ENCODE data around the gene EVA1C. TPM values are rescaled to one million over a fixed set of nuclear protein-coding genes. Genes with fewer than 3 reads are reported as not detected.
A peak's percentile ranks its signal among the peaks of the same experiment; 100 is the strongest.
"Not testable (repeated sequence)": the region's sequence is repeated elsewhere in the genome, so short reads cannot be mapped to it uniquely, and the experiment has no call there.

Gene EVA1C
- total RNA-seq, 6 donors from 2014 or later: 40.2 to 75.6 (median 55.7) TPM

- H3K9me3 ChIP-seq: no peaks in the 10 kb centered on the region
- H3K27ac ChIP-seq: no peak overlapping the region
- DNase-seq: no peak
- TF ChIP-seq CTCF (IDR thresholded peaks at IDR 0.05) (no peak), POLR2A (IDR thresholded peaks at IDR 0.05) (no peak), POLR2AphosphoS5 (IDR thresholded peaks at IDR 0.05) (no peak), EP300 (IDR thresholded peaks at IDR 0.05) (no peak)
- H3K4me1 ChIP-seq: no peaks in the 10 kb centered on the region
- no peak for ATAC-seq (ENCODE audit: low FRiP score in 2 of 2)
- no peak overlapping the region for H3K4me3 ChIP-seq
- H3K27me3 ChIP-seq: no peaks in the 10 kb centered on the region
- H3K36me3 ChIP-seq: no peaks in the 10 kb centered on the region
- 96 to 97% methylated on average over 3 of the region's 3 CpGs for WGBS, 2 donors
Measured at GRCh38 chr21:32537569-32537881, 125.0 kb downstream of the EVA1C start.

GRCh38 chr21:32538147-32538792, 125.8 kb downstream of the EVA1C start:
- ATAC-seq (ENCODE audit: low FRiP score in 2 of 2) (no peak), DNase-seq (no peak)
- 83 to 85% methylated on average over 11 of the region's 11 CpGs for WGBS, 2 donors

GRCh38 chr21:32539378-32539777, 126.9 kb downstream of the EVA1C start:
- Histone ChIP-seq H3K4me1 (no peaks in the 10 kb centered on the region), H3K27ac (no peak overlapping the region), H3K9me3 (no peaks in the 10 kb centered on the region), H3K27me3 (no peaks in the 10 kb centered on the region), H3K36me3 (no peaks in the 10 kb centered on the region), H3K4me3 (no peak overlapping the region)
- TF ChIP-seq CTCF (IDR thresholded peaks at IDR 0.05) (no peak), POLR2AphosphoS5 (IDR thresholded peaks at IDR 0.05) (no peak), EP300 (IDR thresholded peaks at IDR 0.05) (no peak)
- no peak for DNase-seq
- peak in 1 of 2 donors; percentile 49 for ATAC-seq (ENCODE audit: low FRiP score in 2 of 2)
- WGBS, 2 donors: 83 to 87% methylated on average over 2 to 5 of the region's 6 CpGs

More at GRCh38 chr21:32538147-32538792, 125.8 kb downstream of the EVA1C start:
- Histone ChIP-seq H3K4me3 (no peak overlapping the region), H3K4me1 (no peaks in the 10 kb centered on the region), H3K27me3 (no peaks in the 10 kb centered on the region), H3K9me3 (no peaks in the 10 kb centered on the region), H3K36me3 (no peaks in the 10 kb centered on the region), H3K27ac (no peak overlapping the region)
- no peak for TF ChIP-seq POLR2AphosphoS5 (IDR thresholded peaks at IDR 0.05)
- no peak for TF ChIP-seq EP300 (IDR thresholded peaks at IDR 0.05)
- no peak for TF ChIP-seq CTCF (IDR thresholded peaks at IDR 0.05)
- TF ChIP-seq POLR2A (IDR thresholded peaks at IDR 0.05): no peak

GRCh38 chr21:32543056-32543455, 130.6 kb downstream of the EVA1C start:
- DNase-seq; H3K36me3 ChIP-seq; H3K4me1 ChIP-seq; H3K27ac ChIP-seq; H3K4me3 ChIP-seq; ATAC-seq (ENCODE audit: low FRiP score in 2 of 2); H3K9me3 ChIP-seq; H3K27me3 ChIP-seq: not testable (repeated sequence)
- WGBS, 2 donors: 90 to 100% methylated on average over 2 of the region's 2 CpGs

- no peaks in the 10 kb centered on the region for H3K9me3 ChIP-seq
- DNase-seq (no peak), ATAC-seq (ENCODE audit: low FRiP score in 2 of 2) (no peak)
- H3K27ac ChIP-seq: no peak overlapping the region
- H3K4me3 ChIP-seq: no peak overlapping the region
- 71 to 75% methylated on average over 3 of the region's 3 CpGs for WGBS, 2 donors
- H3K4me1 ChIP-seq: no peaks in the 10 kb centered on the region
- H3K36me3 ChIP-seq: no peaks in the 10 kb centered on the region
- no peaks in the 10 kb centered on the region for H3K27me3 ChIP-seq
- TF ChIP-seq POLR2AphosphoS5 (IDR thresholded peaks at IDR 0.05) (no peak), CTCF (IDR thresholded peaks at IDR 0.05) (no peak), POLR2A (IDR thresholded peaks at IDR 0.05) (no peak), EP300 (IDR thresholded peaks at IDR 0.05) (no peak)
Measured at GRCh38 chr21:32543975-32544374, 131.5 kb downstream of the EVA1C start.

Data from upper lobe of left lung (tissue), 6 donors.